Motor neuron (in vitro differentiated cells): ENCODE measurements around the gene IGSF21. TPM values are rescaled to one million over a fixed set of nuclear protein-coding genes. Genes with fewer than 3 reads are reported as not detected.

Source experiments
- ATAC-seq, 8 experiments: fragments of 200-7000 bp; cut with Tn5 transposase; replicated peaks in 6 of 8; 2 replicates each; pipeline ENCODE4 v1.8.0; 2021; ENCODE audit warnings: mild to moderate bottlenecking in 8 of 8, moderate library complexity in 8 of 8
- H3K27ac ChIP-seq, 2 donors: fragments of 250-450 bp; sonication (Bioruptor Pico); 2 replicates each; pipeline ENCODE4 v1.9.0; 2021; ENCODE audit warnings: antibody characterized with exemption in 2 of 2, mild to moderate bottlenecking in 2 of 2, moderate library complexity in 1 of 2
- H3K4me1 ChIP-seq, 2 donors: fragments of 250-450 bp; sonication (Bioruptor Pico); replicated peaks in 1 of 2; 2 replicates each; pipeline ENCODE4 v1.6.1; 2021; ENCODE audit warnings: antibody characterized with exemption in 2 of 2, mild to moderate bottlenecking in 2 of 2, moderate library complexity in 1 of 2
- H3K4me3 ChIP-seq, 5 donors: fragments of 250-450 bp; sonication (Bioruptor Pico); 2 replicates each; pipeline ENCODE4 v1.9.0; 2021; ENCODE audit warnings: antibody characterized with exemption in 5 of 5, mild to moderate bottlenecking in 5 of 5, moderate library complexity in 4 of 5
- WGBS, 10 experiments: fragments of 450-650 bp; shearing (Covaris generic); methylation state at CpG; one replicate each; pipeline ENCODE4 v1.0.0; 2022; 5-methylcytosine and 5-hydroxymethylcytosine counted together
- in situ Hi-C, 9 experiments: fragments of 400-800 bp; cut with MboI; loops; one replicate each; pipeline ENCODE4 v1.15.0; 2021; ENCODE audit warnings: low sequenced_read_pairs in 9 of 9, low pct_unique_long_range_greater_than_20kb in 2 of 9; ENCODE audit not compliant: unreplicated experiment in 9 of 9
- total RNA-seq, 8 experiments: library from RNA; unstranded; fragments of 300-600 nt; gene quantifications; 2 replicates each; pipeline versions ENCODE4 v1.2.3 to v1.2.4, GENCODE V29; 2022

Gene IGSF21
- total RNA-seq, 8 experiments from 2014 or later = 0.36 to 74.2 (median 5.4) TPM

- in situ Hi-C loops = no loop called here
- Histone ChIP-seq H3K27ac (no peak overlapping the region), H3K4me1 (no peaks in the 10 kb centered on the region), H3K4me3 (no peak overlapping the region)
- no peak for ATAC-seq
- 20 to 100% (median 88%) methylated on average over 1 to 2 of the region's 2 CpGs; no CpG with 5 or more reads in 4 of the 10 experiments for whole genome bisulfite sequencing, 10 experiments
Measured at GRCh38 chr1:18313523-18313922, 205.9 kb downstream of the IGSF21 start.

- ATAC-seq = no peak
- no peaks in the 10 kb centered on the region for H3K4me1 ChIP-seq
- 43 to 100% (median 72%) methylated on average over 1 to 9 of the region's 9 CpGs; no CpG with 5 or more reads in 1 of the 10 experiments for WGBS, 10 experiments
Measured at GRCh38 chr1:18314399-18314798, 206.8 kb downstream of the IGSF21 start.

GRCh38 chr1:18315449-18315848 is 207.9 kb downstream of the IGSF21 start:
- ATAC-seq = no peak
- WGBS, 10 experiments = 0 to 100% (median 56%) methylated on average over 1 of the region's 1 CpG; no CpG with 5 or more reads in 2 of the 10 experiments
- Histone ChIP-seq H3K27ac (no peak overlapping the region), H3K4me3 (no peak overlapping the region), H3K4me1 (no peaks in the 10 kb centered on the region)
- in situ Hi-C loops = no loop called here

More at GRCh38 chr1:18314399-18314798, 206.8 kb downstream of the IGSF21 start:
- in situ Hi-C loops = no loop called here
- H3K27ac ChIP-seq = no peak overlapping the region
- H3K4me3 ChIP-seq = no peak overlapping the region

GRCh38 chr1:18316764-18317163 is 209.2 kb downstream of the IGSF21 start:
- no peak for ATAC-seq
- Histone ChIP-seq H3K4me3 (no peak overlapping the region), H3K27ac (no peak overlapping the region), H3K4me1 (peaks cover 0 to 7% of the 10 kb centered on the region in 2 donors)
- in situ Hi-C loops = no loop called here
- WGBS, 10 experiments = 0 to 100% (median 56%) methylated on average over 1 to 3 of the region's 3 CpGs; no CpG with 5 or more reads in 1 of the 10 experiments

- H3K4me3 ChIP-seq = no peak overlapping the region
- H3K27ac ChIP-seq = no peak overlapping the region
- no peak for ATAC-seq
- peaks cover 0 to 7% of the 10 kb centered on the region in 2 donors for H3K4me1 ChIP-seq
- in situ Hi-C loops = no loop called here
Measured at GRCh38 chr1:18319099-18319498, 211.5 kb downstream of the IGSF21 start.

GRCh38 chr1:18320051-18320450 is 212.5 kb downstream of the IGSF21 start:
- no peak for ATAC-seq
- no peak overlapping the region for H3K27ac ChIP-seq
- WGBS, 10 experiments = 21 to 93% (median 73%) methylated on average over 1 to 7 of the region's 7 CpGs; no CpG with 5 or more reads in 1 of the 10 experiments
- in situ Hi-C loops = no loop called here
- peaks cover 0 to 7% of the 10 kb centered on the region in 2 donors for H3K4me1 ChIP-seq
- H3K4me3 ChIP-seq = no peak overlapping the region

- WGBS, 10 experiments = 48 to 100% (median 72%) methylated on average over 1 to 17 of the region's 20 CpGs; no CpG with 5 or more reads in 4 of the 10 experiments
- H3K27ac ChIP-seq = no peak overlapping the region
- ATAC-seq = peak in 1 of 8 experiments; percentile 44
- peaks cover 0 to 12% of the 10 kb centered on the region in 2 donors for H3K4me1 ChIP-seq
- H3K4me3 ChIP-seq = no peak overlapping the region
- in situ Hi-C loops = no loop called here
Measured at GRCh38 chr1:18322368-18323032, 214.9 kb downstream of the IGSF21 start.

GRCh38 chr1:18323259-18323658 is 215.7 kb downstream of the IGSF21 start:
- 0 to 85% (median 80%) methylated on average over 1 to 4 of the region's 7 CpGs; no CpG with 5 or more reads in 5 of the 10 experiments for WGBS, 10 experiments
- no peak overlapping the region for H3K4me3 ChIP-seq
- in situ Hi-C loops = no loop called here
- H3K4me1 ChIP-seq = peaks cover 0 to 12% of the 10 kb centered on the region in 2 donors
- H3K27ac ChIP-seq = no peak overlapping the region
- ATAC-seq = no peak

- Histone ChIP-seq H3K4me1 (peaks cover 0 to 12% of the 10 kb centered on the region in 2 donors), H3K4me3 (no peak overlapping the region), H3K27ac (no peak overlapping the region)
- 38 to 100% (median 86%) methylated on average over 1 to 10 of the region's 10 CpGs; no CpG with 5 or more reads in 2 of the 10 experiments for WGBS, 10 experiments
- in situ Hi-C loops = no loop called here
- no peak for ATAC-seq
Measured at GRCh38 chr1:18324246-18324645, 216.6 kb downstream of the IGSF21 start.

- Histone ChIP-seq H3K4me1 (peaks cover 6 to 21% of the 10 kb centered on the region in 2 donors), H3K4me3 (no peak overlapping the region), H3K27ac (no peak overlapping the region)
- 0 to 74% (median 61%) methylated on average over 1 to 7 of the region's 7 CpGs; no CpG with 5 or more reads in 2 of the 10 experiments for WGBS, 10 experiments
- no peak for ATAC-seq
- in situ Hi-C loops = no loop called here
Measured at GRCh38 chr1:18325136-18325535, 217.5 kb downstream of the IGSF21 start.

- peak in 2 of 8 experiments; percentile 25 to 45 for ATAC-seq
- Histone ChIP-seq H3K27ac (no peak overlapping the region), H3K4me3 (no peak overlapping the region), H3K4me1 (peaks cover 6 to 16% of the 10 kb centered on the region in 2 donors)
- 0 to 76% (median 60%) methylated on average over 2 to 7 of the region's 7 CpGs; no CpG with 5 or more reads in 1 of the 10 experiments for WGBS, 10 experiments
- in situ Hi-C loops = no loop called here
Measured at GRCh38 chr1:18326211-18326897, 218.8 kb downstream of the IGSF21 start.

GRCh38 chr1:18327650-18328049 is 220.1 kb downstream of the IGSF21 start:
- no peak for ATAC-seq
- Histone ChIP-seq H3K4me3 (no peak overlapping the region), H3K4me1 (peaks cover 8 to 20% of the 10 kb centered on the region in 2 donors), H3K27ac (no peak overlapping the region)
- 0 to 60% (median 28%) methylated on average over 1 to 2 of the region's 2 CpGs; no CpG with 5 or more reads in 4 of the 10 experiments for WGBS, 10 experiments
- in situ Hi-C loops = no loop called here

- no peak overlapping the region for H3K27ac ChIP-seq
- WGBS, 10 experiments = 0 to 79% (median 48%) methylated on average over 1 to 4 of the region's 4 CpGs; no CpG with 5 or more reads in 2 of the 10 experiments
- H3K4me1 ChIP-seq = peaks cover 8 to 27% of the 10 kb centered on the region in 2 donors
- no peak for ATAC-seq
- H3K4me3 ChIP-seq = no peak overlapping the region
- in situ Hi-C loops = no loop called here
Measured at GRCh38 chr1:18328803-18329202, 221.2 kb downstream of the IGSF21 start.
